ENCODE results near the gene CBX7.

The CBX7 gene

DNA sequence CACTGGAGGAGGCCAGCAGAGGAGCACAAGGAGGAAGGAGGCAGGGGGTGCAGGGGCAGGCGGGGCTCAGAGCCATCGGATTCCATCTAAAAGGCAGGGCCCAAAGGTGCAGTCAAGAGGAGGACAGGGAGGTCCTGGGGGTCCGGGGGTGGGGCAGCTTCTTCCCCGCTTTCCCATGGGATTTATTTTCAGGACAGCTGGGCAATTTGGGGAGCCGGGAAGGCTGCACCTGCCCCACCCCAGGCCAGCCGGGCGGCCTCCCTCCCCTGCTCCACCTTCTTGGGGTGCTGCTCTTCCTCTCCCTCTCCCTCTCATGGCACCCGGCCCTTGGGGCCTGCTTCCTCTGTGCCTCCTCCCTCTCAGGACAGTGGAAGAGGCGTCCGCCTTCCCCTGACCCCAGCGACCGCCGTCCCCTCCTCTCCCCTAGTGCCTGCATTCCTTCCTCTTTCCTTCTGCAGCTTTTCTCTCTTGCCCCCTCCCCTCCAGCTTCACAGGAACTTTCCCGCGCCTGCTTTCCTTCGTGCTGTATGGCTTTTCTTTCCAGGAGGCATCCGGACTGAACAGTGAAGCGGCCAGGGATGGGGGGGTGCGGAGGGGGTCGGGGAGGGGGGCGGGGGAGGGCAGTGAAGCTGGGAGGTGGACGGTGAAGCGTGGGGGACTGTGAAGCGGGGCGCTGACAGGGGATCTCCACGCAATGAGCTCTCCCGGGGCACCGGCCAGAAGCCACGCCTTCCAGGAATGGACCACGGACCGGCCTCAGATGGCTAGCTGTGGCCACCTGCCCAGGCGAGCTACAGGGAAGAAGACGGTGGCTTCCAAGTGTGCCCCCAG lies 28.5 kb downstream of the CBX7 start:
- no peak for TF ChIP-seq POLR2AphosphoS5 (IDR thresholded peaks at IDR 0.05; ENCODE audit: low read depth)
- TF ChIP-seq SPI1 (IDR thresholded peaks at IDR 0.05; ENCODE audit: borderline replicate concordance, low read depth): no peak
- no peak for TF ChIP-seq GABPA (IDR thresholded peaks at IDR 0.05; ENCODE audit: low read depth)
- TF ChIP-seq REST (IDR thresholded peaks at IDR 0.05; ENCODE audit: insufficient replicate concordance, low read depth): no peak
- no peak for TF ChIP-seq CTCF (IDR thresholded peaks at IDR 0.05; ENCODE audit: insufficient read depth, low read length)
- H3K27ac ChIP-seq (replicated peaks): no peak overlapping the region
- no peaks in the 10 kb centered on the region for H3K27me3 ChIP-seq (ENCODE audit: insufficient read depth, poor library complexity, severe bottlenecking)
- DNase-seq (ENCODE audit: low read depth in 1 of 2, low spot score in 1 of 2): no peak
- no peak overlapping the region for H3K4me3 ChIP-seq (replicated peaks; ENCODE audit: insufficient read depth, low read length)

DNA sequence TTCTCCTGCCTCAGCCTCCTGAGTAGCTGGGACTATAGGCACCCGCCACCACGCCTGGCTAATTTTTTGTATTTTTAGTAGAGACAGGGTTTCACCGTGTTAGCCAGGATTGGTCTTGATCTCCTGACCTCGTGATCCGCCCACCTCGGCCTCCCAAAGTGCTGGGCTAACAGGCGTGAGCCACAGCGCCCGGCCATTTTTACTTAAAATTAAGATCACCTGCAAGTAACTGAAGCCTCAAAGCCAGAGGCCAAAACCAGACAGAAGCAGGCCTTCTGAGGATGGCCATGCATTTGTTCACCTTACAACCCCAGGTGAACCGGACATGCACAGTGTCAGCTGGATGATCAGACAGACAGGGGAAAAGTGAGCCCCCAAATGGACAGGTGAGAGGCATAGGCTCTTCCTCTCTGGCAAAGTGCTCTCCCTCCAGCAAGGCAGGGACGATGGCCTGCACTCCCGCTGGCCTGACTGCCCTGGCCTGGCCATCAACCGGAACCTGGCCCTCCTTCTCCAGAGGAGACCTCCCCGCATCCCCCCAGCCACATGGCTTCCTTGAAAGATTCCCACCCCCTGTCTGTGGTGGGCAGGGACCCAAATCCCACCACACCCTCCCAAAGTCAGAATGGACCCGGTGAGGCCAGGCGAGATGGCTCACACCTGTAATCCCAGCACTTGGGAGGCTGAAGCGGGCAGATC lies 29.6 kb downstream of the CBX7 start:
- no peak overlapping the region for H3K27ac ChIP-seq (replicated peaks)
- DNase-seq (ENCODE audit: low read depth in 1 of 2, low spot score in 1 of 2): no peak
- H3K27me3 ChIP-seq (ENCODE audit: insufficient read depth, poor library complexity, severe bottlenecking): no peaks in the 10 kb centered on the region
- H3K4me3 ChIP-seq (replicated peaks; ENCODE audit: insufficient read depth, low read length): no peak overlapping the region
- no peak for TF ChIP-seq POLR2AphosphoS5 (IDR thresholded peaks at IDR 0.05; ENCODE audit: low read depth)
- TF ChIP-seq GABPA (IDR thresholded peaks at IDR 0.05; ENCODE audit: low read depth): no peak

- H3K27me3 ChIP-seq (ENCODE audit: insufficient read depth, poor library complexity, severe bottlenecking): peaks cover 14% of the 10 kb centered on the region
- no peak for TF ChIP-seq GABPA (IDR thresholded peaks at IDR 0.05; ENCODE audit: low read depth)
- TF ChIP-seq SPI1 (IDR thresholded peaks at IDR 0.05; ENCODE audit: borderline replicate concordance, low read depth): no peak
- no peak for TF ChIP-seq POLR2AphosphoS5 (IDR thresholded peaks at IDR 0.05; ENCODE audit: low read depth)
- no peak for TF ChIP-seq REST (IDR thresholded peaks at IDR 0.05; ENCODE audit: insufficient replicate concordance, low read depth)
- no peak for TF ChIP-seq CTCF (IDR thresholded peaks at IDR 0.05; ENCODE audit: insufficient read depth, low read length)
- H3K27ac ChIP-seq (replicated peaks): no peak overlapping the region
Observed at GRCh38 chr22:39120983-39121382, 31.5 kb downstream of the CBX7 start.

GRCh38 chr22:39117585-39118191 lies 34.8 kb downstream of the CBX7 start:
- DNase-seq (ENCODE audit: low read depth in 1 of 2, low spot score in 1 of 2): peak in 1 of 2 experiments; percentile 36
- Histone ChIP-seq H3K27ac (replicated peaks) (no peak overlapping the region), H3K27me3 (ENCODE audit: insufficient read depth, poor library complexity, severe bottlenecking) (peaks cover 18% of the 10 kb centered on the region), H3K4me3 (replicated peaks; ENCODE audit: insufficient read depth, low read length) (no peak overlapping the region)
- TF ChIP-seq CTCF (IDR thresholded peaks at IDR 0.05; ENCODE audit: insufficient read depth, low read length): no peak
- no peak for TF ChIP-seq REST (IDR thresholded peaks at IDR 0.05; ENCODE audit: insufficient replicate concordance, low read depth)
- no peak for TF ChIP-seq SPI1 (IDR thresholded peaks at IDR 0.05; ENCODE audit: borderline replicate concordance, low read depth)
- no peak for TF ChIP-seq GABPA (IDR thresholded peaks at IDR 0.05; ENCODE audit: low read depth)
- no peak for TF ChIP-seq POLR2AphosphoS5 (IDR thresholded peaks at IDR 0.05; ENCODE audit: low read depth)

More at GRCh38 chr22:39120983-39121382, 31.5 kb downstream of the CBX7 start:
- H3K4me3 ChIP-seq (replicated peaks; ENCODE audit: insufficient read depth, low read length): no peak overlapping the region
- DNase-seq (ENCODE audit: low read depth in 1 of 2, low spot score in 1 of 2): no peak

Data from HL-60 (cell line).